Stomach (tissue), 9 donors: ENCODE measurements around the gene HECW1. TPM values are rescaled to one million over a fixed set of nuclear protein-coding genes. Genes with fewer than 3 reads are reported as not detected.

Experiments used
- DNase-seq, 2 donors: peaks; one replicate each; pipeline versions ENCODE4 v3.0.0 to v3.0.0-alpha.2; 2013 to 2019
- H3K27ac ChIP-seq, 5 donors: fragments of 200-600 bp in 4 of 5; sonication (generic) in 4 of 5; one replicate each; pipeline ENCODE4 v1.5.1; 2013 to 2019; ENCODE audit warnings: mild to moderate bottlenecking in 1 of 5, moderate library complexity in 1 of 5
- H3K27me3 ChIP-seq, 3 donors: fragments of 200-600 bp; sonication (generic); one replicate each; pipeline ENCODE4 v1.5.1; 2017 to 2019; ENCODE audit warnings: mixed run types in 1 of 3
- H3K36me3 ChIP-seq, 4 donors: fragments of 200-600 bp; sonication (generic); 1 replicate in 3 of 4; 2 replicates in 1 of 4; pipeline ENCODE4 v1.5.1; 2016 to 2019
- H3K4me1 ChIP-seq, 4 donors: fragments of 200-600 bp; sonication (generic); one replicate each; pipeline ENCODE4 v1.5.1; 2016 to 2019
- H3K4me3 ChIP-seq, 4 donors: fragments of 200-600 bp; sonication (generic) in 3 of 4; one replicate each; pipeline ENCODE4 v1.5.1; 2016 to 2019; ENCODE audit warnings: mild to moderate bottlenecking in 1 of 4
- H3K9me3 ChIP-seq, 4 donors: fragments of 200-600 bp; sonication (generic); one replicate each; pipeline ENCODE4 v1.5.1; 2016 to 2019
- EP300 ChIP-seq: sonication (generic); formaldehyde crosslinking; IDR thresholded peaks from one replicate; pipeline ENCODE4 v1.6.1; 2017; ENCODE audit warnings: antibody characterized with exemption
- POLR2A ChIP-seq, 4 donors: fragments of 450-650 bp; IDR thresholded peaks; one replicate each; pipeline ENCODE4 v1.6.1; 2016; ENCODE audit warnings: antibody characterized with exemption in 4 of 4, control low read depth in 2 of 4, mild to moderate bottlenecking in 1 of 4, moderate library complexity in 1 of 4
- POLR2AphosphoS5 ChIP-seq, 3 donors: sonication (generic); formaldehyde crosslinking; IDR thresholded peaks; one replicate each; pipeline ENCODE4 v1.6.1; 2016; ENCODE audit warnings: antibody characterized with exemption in 3 of 3
- WGBS, 5 donors: extraction: QIAGEN DNeasy Blood & Tissue Kit in 3 of 5; methylation state at CpG; one replicate each; pipeline versions ENCODE4 v1.1.5 to v1.1.7; 2013 to 2018; 5-methylcytosine and 5-hydroxymethylcytosine counted together
- intact Hi-C: fragments of 100-400 bp; cut with DNase I; formaldehyde crosslinking; loops from one replicate; pipeline ENCODE4 v1.15.1; 2023; ENCODE audit warnings: low total_unique reads
- polyA plus RNA-seq, 3 donors: library from polyadenylated mRNA; stranded (reverse); fragments of 200-250 nt; gene quantifications; one replicate each; pipeline ENCODE4 v1.2.3, GENCODE V29; 2013
- total RNA-seq, 5 donors: library from RNA; depleted of rRNA; stranded (reverse); fragments of >200 nt; gene quantifications; one replicate each; pipeline versions ENCODE4 v1.1.0 to v1.2.3, GENCODE V29; 2014 to 2016
- TF ChIP-seq, protein P1 (sequence below), 7 experiments: fragments of 450-650 bp in 4 of 7; fragments of 200-600 bp in 3 of 7; sonication (generic) in 3 of 7; IDR thresholded peaks; one replicate each; pipeline ENCODE4 v1.5.1; 2016 to 2019; ENCODE audit warnings: antibody characterized with exemption in 7 of 7, control low read depth in 2 of 7, mild to moderate bottlenecking in 1 of 7
- donor health status: healthy with polysubstance abuse.
- donor health status: Bipolar disorder and iron deficiency.
- donor health status: healthy.

The HECW1 gene
- total and polyA plus RNA-seq, 8 donors, result 0.29 to 11.1 (median 1.4) TPM; not detected in 1

- Histone ChIP-seq H3K4me3 (no peak overlapping the region), H3K9me3 (no peaks in the 10 kb centered on the region), H3K27ac (no peak overlapping the region), H3K27me3 (no peaks in the 10 kb centered on the region), H3K36me3 (no peaks in the 10 kb centered on the region), H3K4me1 (peaks cover 0 to 7% (median 3%) of the 10 kb centered on the region in 4 donors)
- TF ChIP-seq EP300 (no peak), POLR2AphosphoS5 (IDR thresholded peaks at IDR 0.05) (peak in 1 of 3 donors; percentile 6)
- TF ChIP-seq, protein P1, sequence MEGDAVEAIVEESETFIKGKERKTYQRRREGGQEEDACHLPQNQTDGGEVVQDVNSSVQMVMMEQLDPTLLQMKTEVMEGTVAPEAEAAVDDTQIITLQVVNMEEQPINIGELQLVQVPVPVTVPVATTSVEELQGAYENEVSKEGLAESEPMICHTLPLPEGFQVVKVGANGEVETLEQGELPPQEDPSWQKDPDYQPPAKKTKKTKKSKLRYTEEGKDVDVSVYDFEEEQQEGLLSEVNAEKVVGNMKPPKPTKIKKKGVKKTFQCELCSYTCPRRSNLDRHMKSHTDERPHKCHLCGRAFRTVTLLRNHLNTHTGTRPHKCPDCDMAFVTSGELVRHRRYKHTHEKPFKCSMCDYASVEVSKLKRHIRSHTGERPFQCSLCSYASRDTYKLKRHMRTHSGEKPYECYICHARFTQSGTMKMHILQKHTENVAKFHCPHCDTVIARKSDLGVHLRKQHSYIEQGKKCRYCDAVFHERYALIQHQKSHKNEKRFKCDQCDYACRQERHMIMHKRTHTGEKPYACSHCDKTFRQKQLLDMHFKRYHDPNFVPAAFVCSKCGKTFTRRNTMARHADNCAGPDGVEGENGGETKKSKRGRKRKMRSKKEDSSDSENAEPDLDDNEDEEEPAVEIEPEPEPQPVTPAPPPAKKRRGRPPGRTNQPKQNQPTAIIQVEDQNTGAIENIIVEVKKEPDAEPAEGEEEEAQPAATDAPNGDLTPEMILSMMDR (IDR thresholded peaks at IDR 0.05), result peak in 5 of 7 experiments; percentile 54 to 92 (median 87)
- 20 to 31% (median 23%) methylated on average over 8 of the region's 8 CpGs for WGBS, 5 donors
- DNase-seq, result peak; percentile 78 to 89
- intact Hi-C loops, result loop anchor here (5.0 kb wide), 1 partner anchor 319 kb away; no protein-coding TSS in a partner anchor
Observed at GRCh38 chr7:43260980-43261878, 148.8 kb downstream of the HECW1 start.

GRCh38 chr7:43265139-43265538, 152.7 kb downstream of the HECW1 start:
- H3K36me3 ChIP-seq, result no peaks in the 10 kb centered on the region
- intact Hi-C loops, result no loop called here
- H3K27me3 ChIP-seq, result no peaks in the 10 kb centered on the region
- TF ChIP-seq POLR2AphosphoS5 (IDR thresholded peaks at IDR 0.05), result no peak
- TF ChIP-seq, protein P1 (IDR thresholded peaks at IDR 0.05), result no peak
- no peak for TF ChIP-seq EP300
- no peak for TF ChIP-seq POLR2A (IDR thresholded peaks at IDR 0.05)
- no peak for DNase-seq
- 87 to 95% (median 94%) methylated on average over 3 of the region's 3 CpGs for WGBS, 5 donors
- peaks cover 0 to 7% (median 3%) of the 10 kb centered on the region in 4 donors for H3K4me1 ChIP-seq
- no peak overlapping the region for H3K4me3 ChIP-seq
- H3K27ac ChIP-seq, result no peak overlapping the region
- no peaks in the 10 kb centered on the region for H3K9me3 ChIP-seq

- H3K4me3 ChIP-seq, result no peak overlapping the region
- TF ChIP-seq POLR2AphosphoS5 (IDR thresholded peaks at IDR 0.05) (no peak), POLR2A (IDR thresholded peaks at IDR 0.05) (no peak), EP300 (no peak)
- TF ChIP-seq, protein P1 (IDR thresholded peaks at IDR 0.05), result no peak
- H3K27me3 ChIP-seq, result no peaks in the 10 kb centered on the region
- H3K36me3 ChIP-seq, result no peaks in the 10 kb centered on the region
- intact Hi-C loops, result no loop called here
- H3K9me3 ChIP-seq, result peaks cover 0 to 7% (median 0%) of the 10 kb centered on the region in 4 donors
- no peaks in the 10 kb centered on the region for H3K4me1 ChIP-seq
- 93 to 97% (median 96%) methylated on average over 35 to 36 of the region's 36 CpGs for WGBS, 5 donors
- no peak for DNase-seq
- no peak overlapping the region for H3K27ac ChIP-seq
Observed at GRCh38 chr7:43273939-43274719, 161.7 kb downstream of the HECW1 start.

DNA sequence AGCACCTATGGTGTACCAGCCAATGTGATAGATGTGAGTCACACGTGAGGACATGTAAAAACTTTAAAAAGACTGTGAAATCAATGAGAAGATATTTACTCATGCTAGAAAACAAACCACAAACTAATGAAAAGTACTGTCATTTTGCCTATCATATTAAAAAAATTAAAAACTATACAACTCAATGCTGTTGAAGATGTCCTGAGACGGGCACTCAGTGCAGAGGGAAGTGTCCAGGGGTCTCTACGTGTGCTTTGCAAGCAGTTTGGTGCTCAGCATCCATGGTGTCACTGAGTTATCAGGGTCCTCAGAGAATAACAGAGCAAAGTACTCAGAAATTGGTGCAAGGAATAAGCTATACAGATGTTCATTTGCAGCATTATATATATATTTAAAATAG, 162.3 kb downstream of the HECW1 start:
- DNase-seq, result no peak
- H3K27ac ChIP-seq, result no peak overlapping the region
- no peak overlapping the region for H3K4me3 ChIP-seq
- H3K4me1 ChIP-seq, result no peaks in the 10 kb centered on the region
- H3K36me3 ChIP-seq, result no peaks in the 10 kb centered on the region
- H3K27me3 ChIP-seq, result no peaks in the 10 kb centered on the region
- TF ChIP-seq, protein P1 (IDR thresholded peaks at IDR 0.05), result no peak
- TF ChIP-seq POLR2A (IDR thresholded peaks at IDR 0.05) (no peak), EP300 (no peak)
- intact Hi-C loops, result no loop called here
- H3K9me3 ChIP-seq, result peaks cover 0 to 7% (median 0%) of the 10 kb centered on the region in 4 donors
- 77 to 86% (median 84%) methylated on average over 3 of the region's 3 CpGs for WGBS, 5 donors
